ENCODE data around the gene RNF112. TPM values are rescaled to one million over a fixed set of nuclear protein-coding genes. Genes with fewer than 3 reads are reported as not detected.
A peak's percentile ranks its signal among the peaks of the same experiment; 100 is the strongest.

Gene RNF112
- total RNA-seq, 1 donor from 2014 or later = 0.31 TPM

- H3K9me3 Mint-ChIP-seq (ENCODE audit: unreplicated experiment) = no peaks in the 10 kb centered on the region
- peaks cover 7% of the 10 kb centered on the region for H3K27me3 Mint-ChIP-seq (ENCODE audit: unreplicated experiment)
- peaks cover 20% of the 10 kb centered on the region for H3K36me3 Mint-ChIP-seq (ENCODE audit: low read depth, unreplicated experiment)
- peak overlapping the region; percentile 95 for H3K4me3 Mint-ChIP-seq (ENCODE audit: unreplicated experiment)
- H3K27ac Mint-ChIP-seq (ENCODE audit: unreplicated experiment) = peak overlapping the region; percentile 9
- H3K4me1 Mint-ChIP-seq (ENCODE audit: unreplicated experiment) = peaks cover 14% of the 10 kb centered on the region
- TF ChIP-seq CTCF (IDR thresholded peaks at IDR 0.05; ENCODE audit: unreplicated experiment) = no peak
- no peak for DNase-seq (ENCODE audit: low spot score)
These were observed 31.5 kb upstream of the RNF112 start for GRCh38 chr17:19379361-19380065.

GRCh38 chr17:19380481-19381301, 30.3 kb upstream of the RNF112 start:
- DNase-seq (ENCODE audit: low spot score) = no peak
- Mint-ChIP-seq H3K4me3 (ENCODE audit: unreplicated experiment) (peak overlapping the region; percentile 59), H3K27me3 (ENCODE audit: unreplicated experiment) (peaks cover 8% of the 10 kb centered on the region), H3K36me3 (ENCODE audit: low read depth, unreplicated experiment) (peaks cover 20% of the 10 kb centered on the region), H3K9me3 (ENCODE audit: unreplicated experiment) (no peaks in the 10 kb centered on the region), H3K27ac (ENCODE audit: unreplicated experiment) (no peak overlapping the region), H3K4me1 (ENCODE audit: unreplicated experiment) (peaks cover 14% of the 10 kb centered on the region)
- no peak for TF ChIP-seq CTCF (IDR thresholded peaks at IDR 0.05; ENCODE audit: unreplicated experiment)

GRCh38 chr17:19381361-19381740, 29.7 kb upstream of the RNF112 start:
- Mint-ChIP-seq H3K4me1 (ENCODE audit: unreplicated experiment) (peaks cover 14% of the 10 kb centered on the region), H3K4me3 (ENCODE audit: unreplicated experiment) (no peak overlapping the region), H3K27me3 (ENCODE audit: unreplicated experiment) (peaks cover 8% of the 10 kb centered on the region), H3K36me3 (ENCODE audit: low read depth, unreplicated experiment) (peaks cover 20% of the 10 kb centered on the region), H3K9me3 (ENCODE audit: unreplicated experiment) (no peaks in the 10 kb centered on the region), H3K27ac (ENCODE audit: unreplicated experiment) (no peak overlapping the region)
- no peak for DNase-seq (ENCODE audit: low spot score)
- TF ChIP-seq CTCF (IDR thresholded peaks at IDR 0.05; ENCODE audit: unreplicated experiment) = no peak

GRCh38 chr17:19381741-19382444, 29.1 kb upstream of the RNF112 start:
- Mint-ChIP-seq H3K27me3 (ENCODE audit: unreplicated experiment) (peaks cover 8% of the 10 kb centered on the region), H3K36me3 (ENCODE audit: low read depth, unreplicated experiment) (peaks cover 20% of the 10 kb centered on the region), H3K9me3 (ENCODE audit: unreplicated experiment) (no peaks in the 10 kb centered on the region), H3K4me3 (ENCODE audit: unreplicated experiment) (no peak overlapping the region), H3K27ac (ENCODE audit: unreplicated experiment) (no peak overlapping the region), H3K4me1 (ENCODE audit: unreplicated experiment) (peaks cover 12% of the 10 kb centered on the region)
- no peak for TF ChIP-seq CTCF (IDR thresholded peaks at IDR 0.05; ENCODE audit: unreplicated experiment)
- DNase-seq (ENCODE audit: low spot score) = no peak
